ENCODE measurements around the gene CH25H. TPM values are rescaled to one million over a fixed set of nuclear protein-coding genes. Genes with fewer than 3 reads are reported as not detected.
"Not testable (repeated sequence)": the region's sequence is repeated elsewhere in the genome, so short reads cannot be mapped to it uniquely, and the experiment has no call there.

The CH25H gene
- total RNA-seq, 1 donor from 2014 or later = 0.10 TPM

GRCh38 chr10:89203237-89203636 lies 3.9 kb downstream of the CH25H start:
- DNase-seq (ENCODE audit: low spot score) = no peak
- ATAC-seq = no peak

- ATAC-seq (no peak), DNase-seq (ENCODE audit: low spot score) (no peak)
Observed at GRCh38 chr10:89202033-89202425, 5.1 kb downstream of the CH25H start.

- no peak for ATAC-seq
- DNase-seq (ENCODE audit: low spot score) = no peak
Observed at GRCh38 chr10:89201345-89202032, 5.6 kb downstream of the CH25H start.

GRCh38 chr10:89197473-89197872 lies 9.6 kb downstream of the CH25H start:
- ATAC-seq (no peak), DNase-seq (ENCODE audit: low spot score) (no peak)

GRCh38 chr10:89191301-89191700 lies 15.8 kb downstream of the CH25H start:
- DNase-seq (ENCODE audit: low spot score); ATAC-seq: not testable (repeated sequence)

- DNase-seq (ENCODE audit: low spot score) = peak; percentile 46
- peak; percentile 88 for ATAC-seq
Observed at GRCh38 chr10:89189211-89189734, 17.8 kb downstream of the CH25H start.

- DNase-seq (ENCODE audit: low spot score) (no peak), ATAC-seq (no peak)
Observed at GRCh38 chr10:89185658-89186057, 21.5 kb downstream of the CH25H start.

- DNase-seq (ENCODE audit: low spot score) (no peak), ATAC-seq (no peak)
Observed at GRCh38 chr10:89184638-89185037, 22.5 kb downstream of the CH25H start.

- DNase-seq (ENCODE audit: low spot score) = no peak
- no peak for ATAC-seq
Observed at GRCh38 chr10:89183571-89183970, 23.5 kb downstream of the CH25H start.

- peak; percentile 89 for ATAC-seq
Observed at GRCh38 chr10:89182894-89183293, 24.2 kb downstream of the CH25H start.

GRCh38 chr10:89175816-89176215 lies 31.3 kb downstream of the CH25H start:
- DNase-seq (ENCODE audit: low spot score) (no peak), ATAC-seq (no peak)

More at GRCh38 chr10:89182894-89183293, 24.2 kb downstream of the CH25H start:
- DNase-seq (ENCODE audit: low spot score) = no peak

- no peak for ATAC-seq
- no peak for DNase-seq (ENCODE audit: low spot score)
Observed at GRCh38 chr10:89173075-89173474, 34.0 kb downstream of the CH25H start.

GRCh38 chr10:89171996-89172395 lies 35.1 kb downstream of the CH25H start:
- DNase-seq (ENCODE audit: low spot score) (no peak), ATAC-seq (no peak)

- ATAC-seq = no peak
- DNase-seq (ENCODE audit: low spot score) = no peak
Observed at GRCh38 chr10:89171263-89171872, 35.7 kb downstream of the CH25H start.

- not testable (repeated sequence) for DNase-seq (ENCODE audit: low spot score); ATAC-seq
Observed at GRCh38 chr10:89168354-89168900, 38.7 kb downstream of the CH25H start.

- ATAC-seq = no peak
- DNase-seq (ENCODE audit: low spot score) = no peak
Observed at GRCh38 chr10:89167915-89168314, 39.2 kb downstream of the CH25H start.

GRCh38 chr10:89165923-89166322 lies 41.2 kb downstream of the CH25H start:
- ATAC-seq = no peak
- no peak for DNase-seq (ENCODE audit: low spot score)

- DNase-seq (ENCODE audit: low spot score) (no peak), ATAC-seq (no peak)
Observed at GRCh38 chr10:89164920-89165319, 42.2 kb downstream of the CH25H start.

- ATAC-seq (peak; percentile 11), DNase-seq (ENCODE audit: low spot score) (no peak)
Observed at GRCh38 chr10:89164080-89164479, 43.0 kb downstream of the CH25H start.

- ATAC-seq = peak; percentile 98
- peak; percentile 76 for DNase-seq (ENCODE audit: low spot score)
Observed at GRCh38 chr10:89163265-89163995, 43.7 kb downstream of the CH25H start.

- DNase-seq (ENCODE audit: low spot score) = no peak
- ATAC-seq = no peak
Observed at GRCh38 chr10:89162596-89162995, 44.5 kb downstream of the CH25H start.
